ENCODE data around the gene MCM6.

The MCM6 gene

DNA sequence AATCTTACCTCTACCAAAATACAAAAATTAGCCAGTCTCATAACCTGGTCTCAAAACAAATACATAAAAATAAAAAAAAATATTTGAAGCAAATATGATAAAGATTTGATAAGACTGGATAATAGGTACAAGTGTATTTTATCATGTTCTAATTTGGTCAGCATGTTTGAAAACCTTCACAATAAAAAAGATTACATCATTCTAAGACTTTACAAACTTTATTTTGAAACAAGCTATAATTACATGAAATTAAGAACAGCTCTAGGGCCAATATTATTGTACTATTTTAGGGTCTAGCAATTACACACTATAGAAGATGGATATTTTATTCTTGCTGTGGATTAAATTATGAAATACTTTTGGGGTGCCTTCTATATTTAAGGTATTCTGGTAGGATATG is 29.4 kb upstream of the MCM6 start:
- TF ChIP-seq, protein P1, sequence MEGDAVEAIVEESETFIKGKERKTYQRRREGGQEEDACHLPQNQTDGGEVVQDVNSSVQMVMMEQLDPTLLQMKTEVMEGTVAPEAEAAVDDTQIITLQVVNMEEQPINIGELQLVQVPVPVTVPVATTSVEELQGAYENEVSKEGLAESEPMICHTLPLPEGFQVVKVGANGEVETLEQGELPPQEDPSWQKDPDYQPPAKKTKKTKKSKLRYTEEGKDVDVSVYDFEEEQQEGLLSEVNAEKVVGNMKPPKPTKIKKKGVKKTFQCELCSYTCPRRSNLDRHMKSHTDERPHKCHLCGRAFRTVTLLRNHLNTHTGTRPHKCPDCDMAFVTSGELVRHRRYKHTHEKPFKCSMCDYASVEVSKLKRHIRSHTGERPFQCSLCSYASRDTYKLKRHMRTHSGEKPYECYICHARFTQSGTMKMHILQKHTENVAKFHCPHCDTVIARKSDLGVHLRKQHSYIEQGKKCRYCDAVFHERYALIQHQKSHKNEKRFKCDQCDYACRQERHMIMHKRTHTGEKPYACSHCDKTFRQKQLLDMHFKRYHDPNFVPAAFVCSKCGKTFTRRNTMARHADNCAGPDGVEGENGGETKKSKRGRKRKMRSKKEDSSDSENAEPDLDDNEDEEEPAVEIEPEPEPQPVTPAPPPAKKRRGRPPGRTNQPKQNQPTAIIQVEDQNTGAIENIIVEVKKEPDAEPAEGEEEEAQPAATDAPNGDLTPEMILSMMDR (IDR thresholded peaks at IDR 0.05; ENCODE audit: unreplicated experiment in 3 of 3) = no peak
- H3K4me1 Mint-ChIP-seq = no peaks in the 10 kb centered on the region
- no peaks in the 10 kb centered on the region for H3K27me3 Mint-ChIP-seq (ENCODE audit: low read depth)
- H3K4me3 Mint-ChIP-seq = no peak overlapping the region
- peaks cover 69% of the 10 kb centered on the region for H3K36me3 Mint-ChIP-seq (ENCODE audit: low read depth)
- no peaks in the 10 kb centered on the region for H3K9me3 Mint-ChIP-seq
- H3K27ac Mint-ChIP-seq = no peak overlapping the region

DNA sequence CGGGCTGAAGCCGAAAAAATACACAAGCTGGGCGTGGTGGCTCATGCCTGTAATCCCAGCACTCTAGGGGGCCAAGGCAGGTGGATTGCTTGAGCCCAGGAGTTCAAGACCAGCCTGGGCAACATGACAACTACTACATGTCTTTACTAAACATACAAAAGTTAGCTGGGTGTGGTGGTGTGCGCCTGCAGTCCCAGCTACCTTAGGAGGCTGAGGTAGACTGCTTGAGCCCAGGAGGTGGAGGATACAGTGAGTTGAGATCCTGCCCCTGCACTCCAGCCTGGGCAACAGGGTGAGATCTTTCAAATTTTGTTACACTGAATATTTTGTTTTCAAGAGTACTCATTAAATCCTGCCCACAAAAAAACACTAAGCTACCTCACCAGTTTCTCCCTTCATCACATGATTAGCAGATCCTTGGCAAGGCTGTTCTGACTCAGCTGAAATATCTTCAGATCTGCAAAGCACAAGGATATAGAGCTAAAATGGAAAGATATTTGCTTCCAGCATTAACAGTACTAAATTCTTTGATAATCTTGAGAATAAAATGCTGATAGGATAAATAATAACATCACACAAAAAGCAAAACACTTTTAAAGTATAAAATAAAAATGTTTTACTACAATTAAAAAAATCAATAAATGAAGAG is 28.2 kb upstream of the MCM6 start:
- H3K4me3 Mint-ChIP-seq = no peak overlapping the region
- H3K36me3 Mint-ChIP-seq (ENCODE audit: low read depth) = peaks cover 68% of the 10 kb centered on the region
- H3K4me1 Mint-ChIP-seq = no peaks in the 10 kb centered on the region
- TF ChIP-seq, protein P1 (IDR thresholded peaks at IDR 0.05; ENCODE audit: unreplicated experiment in 3 of 3) = no peak
- H3K27me3 Mint-ChIP-seq (ENCODE audit: low read depth) = no peaks in the 10 kb centered on the region
- no peaks in the 10 kb centered on the region for H3K9me3 Mint-ChIP-seq
- no peak overlapping the region for H3K27ac Mint-ChIP-seq

DNA sequence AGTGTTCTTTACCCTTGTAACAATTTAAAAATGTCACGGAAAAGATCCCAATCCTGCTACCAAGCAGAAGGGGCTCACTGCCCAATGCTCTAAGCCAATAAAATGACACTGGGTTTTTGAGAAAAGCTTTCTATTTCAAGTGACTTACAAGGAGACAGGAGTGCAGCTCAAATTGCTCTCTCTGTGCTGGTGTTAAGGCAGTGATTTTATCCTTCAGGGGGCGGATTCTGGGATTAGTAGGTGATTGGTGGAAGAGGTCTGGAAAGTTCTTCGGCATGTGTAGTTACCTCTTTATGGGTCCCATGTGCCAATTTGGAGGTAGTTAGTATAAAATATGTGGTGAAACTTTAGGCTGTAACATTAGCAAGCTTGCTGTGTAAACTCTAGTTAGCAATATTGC is 27.4 kb upstream of the MCM6 start:
- TF ChIP-seq, protein P1 (IDR thresholded peaks at IDR 0.05; ENCODE audit: unreplicated experiment in 3 of 3) = no peak
- no peaks in the 10 kb centered on the region for H3K4me1 Mint-ChIP-seq

DNA sequence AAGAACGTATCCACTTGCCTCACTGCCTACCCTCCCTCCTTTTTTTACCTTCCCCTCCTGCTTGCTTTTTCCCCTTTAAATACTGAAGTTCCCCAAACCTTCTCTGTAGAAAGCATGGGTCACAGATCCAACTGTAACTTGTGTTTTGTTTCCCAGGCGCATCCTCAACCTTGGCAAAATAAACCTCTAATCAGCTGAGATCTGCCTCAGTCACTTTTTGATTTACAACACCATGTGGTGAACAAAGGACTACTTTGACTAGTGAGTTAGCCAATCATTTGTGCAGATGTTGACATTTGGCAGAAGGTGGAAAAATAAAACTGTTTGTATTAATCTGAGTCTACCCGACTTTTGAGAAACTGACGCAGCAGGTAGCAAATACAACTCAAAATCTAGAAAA is 23.3 kb upstream of the MCM6 start:
- H3K4me3 Mint-ChIP-seq = no peak overlapping the region
- H3K9me3 Mint-ChIP-seq = no peaks in the 10 kb centered on the region
- TF ChIP-seq, protein P1 (IDR thresholded peaks at IDR 0.05; ENCODE audit: unreplicated experiment in 3 of 3) = no peak
- no peak overlapping the region for H3K27ac Mint-ChIP-seq
- H3K27me3 Mint-ChIP-seq (ENCODE audit: low read depth) = no peaks in the 10 kb centered on the region
- H3K36me3 Mint-ChIP-seq (ENCODE audit: low read depth) = peaks cover 41% of the 10 kb centered on the region
- no peaks in the 10 kb centered on the region for H3K4me1 Mint-ChIP-seq

More for the DNA sequence above, 27.4 kb upstream of the MCM6 start:
- H3K27me3 Mint-ChIP-seq (ENCODE audit: low read depth) = no peaks in the 10 kb centered on the region
- no peaks in the 10 kb centered on the region for H3K9me3 Mint-ChIP-seq
- H3K36me3 Mint-ChIP-seq (ENCODE audit: low read depth) = peaks cover 67% of the 10 kb centered on the region
- H3K27ac Mint-ChIP-seq = peak overlapping the region in 1 of 3 experiments; percentile 4
- H3K4me3 Mint-ChIP-seq = no peak overlapping the region

DNA sequence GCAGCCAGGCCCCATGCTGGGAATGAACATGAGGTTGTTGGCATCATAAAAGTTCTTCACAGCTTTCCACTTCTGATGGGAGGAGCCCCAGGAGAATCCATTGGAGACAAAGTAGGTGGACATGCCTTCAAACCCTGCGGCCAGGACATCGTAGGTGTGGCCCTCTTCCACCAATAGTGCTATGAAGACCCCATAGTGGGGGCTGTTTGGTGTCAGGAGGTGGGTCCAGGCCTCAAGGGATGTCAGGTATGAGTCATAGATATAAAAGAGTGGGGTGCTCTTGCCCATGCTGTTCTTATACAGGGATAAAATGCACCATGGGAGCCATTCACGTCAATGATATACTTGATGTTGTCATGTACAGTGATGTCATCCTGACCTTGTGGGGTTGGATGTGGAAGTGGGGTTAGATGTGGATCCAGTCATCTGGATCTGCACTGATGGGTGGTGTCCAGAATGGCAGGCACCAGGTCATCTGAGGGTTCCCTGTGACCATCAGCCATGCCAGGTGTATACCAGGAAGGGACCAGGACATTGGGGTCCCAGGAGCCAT is 22.1 kb upstream of the MCM6 start:
- Mint-ChIP-seq H3K36me3 (ENCODE audit: low read depth) (peaks cover 31% of the 10 kb centered on the region), H3K27ac (no peak overlapping the region), H3K4me1 (no peaks in the 10 kb centered on the region), H3K9me3 (no peaks in the 10 kb centered on the region), H3K4me3 (no peak overlapping the region), H3K27me3 (ENCODE audit: low read depth) (no peaks in the 10 kb centered on the region)
- TF ChIP-seq, protein P1 (IDR thresholded peaks at IDR 0.05; ENCODE audit: unreplicated experiment in 3 of 3) = no peak

DNA sequence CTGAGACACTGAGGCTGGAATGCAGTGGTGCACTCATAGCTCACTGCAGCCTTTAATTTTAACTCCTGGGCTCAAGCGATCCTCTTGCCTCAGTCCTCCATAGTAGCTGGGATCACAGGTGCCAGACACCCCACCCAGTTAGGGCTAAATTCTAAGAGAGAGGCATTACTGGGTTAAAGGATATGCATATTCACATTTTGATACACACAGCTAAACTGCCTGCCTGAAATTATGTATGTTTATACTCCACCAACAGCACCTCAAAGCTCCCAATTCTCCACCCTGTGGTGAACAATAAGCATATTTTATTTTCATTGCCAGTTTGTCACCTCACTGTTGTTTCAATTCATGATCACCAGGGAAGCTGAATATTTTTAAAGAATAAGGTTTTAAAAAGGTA is 18.7 kb upstream of the MCM6 start:
- TF ChIP-seq, protein P1 (IDR thresholded peaks at IDR 0.05; ENCODE audit: unreplicated experiment in 3 of 3) = no peak
- H3K27ac Mint-ChIP-seq = no peak overlapping the region
- no peaks in the 10 kb centered on the region for H3K9me3 Mint-ChIP-seq
- no peaks in the 10 kb centered on the region for H3K27me3 Mint-ChIP-seq (ENCODE audit: low read depth)
- H3K4me3 Mint-ChIP-seq = no peak overlapping the region
- H3K36me3 Mint-ChIP-seq (ENCODE audit: low read depth) = peaks cover 15% of the 10 kb centered on the region
- no peaks in the 10 kb centered on the region for H3K4me1 Mint-ChIP-seq

Data from nephron (organoid).